H1 (cell line): Measurements from ENCODE around the gene LHFPL2. TPM values are rescaled to one million over a fixed set of nuclear protein-coding genes. Genes with fewer than 3 reads are reported as not detected.
A peak's percentile ranks its signal among the peaks of the same experiment; 100 is the strongest.

ENCODE experiments used
- CTCF ChIA-PET: fragments of 300-600 bp; sonication (Branson Sonifier 250); formaldehyde crosslinking; loops from one replicate; lab custom pipeline; 2021; ENCODE audit not compliant: partially characterized antibody; lab: Charles Lee
- POLR2A ChIA-PET: fragments of 300-600 bp; sonication (Branson Sonifier 250); formaldehyde crosslinking; loops from one replicate; lab custom pipeline; 2021; ENCODE audit warnings: inconsistent platforms; ENCODE audit not compliant: partially characterized antibody; lab: Charles Lee
- DNase-seq, 2 experiments: peaks; one replicate each; pipeline versions ENCODE4 v3.0.0 to v3.0.0-alpha.2; 2010 to 2022; ENCODE audit warnings: low spot score in 2 of 2, low read depth in 1 of 2, mixed read lengths in 1 of 2
- FAIRE-seq: peaks from 2 replicates; lab custom pipeline; 2011; peaks lifted over from hg19 to GRCh38; lab: Jason Lieb, UNC
- H2AFZ ChIP-seq: 2 replicates; pipeline ENCODE4 v1.8.1; 2012; ENCODE audit warnings: low read length, inconsistent platforms
- H2AK5ac ChIP-seq: 2 replicates; pipeline ENCODE4 v1.6.1; 2013; ENCODE audit warnings: low read depth, low read length
- H2BK120ac ChIP-seq: replicated peaks from 2 replicates; pipeline ENCODE3; 2013; ENCODE audit warnings: low read depth, low read length, inconsistent platforms
- H2BK12ac ChIP-seq: 2 replicates; pipeline ENCODE4 v1.6.1; 2013; ENCODE audit warnings: low read depth, low read length
- H2BK15ac ChIP-seq: 2 replicates; pipeline ENCODE4 v1.6.1; 2013; ENCODE audit warnings: low read length
- H2BK20ac ChIP-seq: 2 replicates; pipeline ENCODE4 v1.6.1; 2013; ENCODE audit warnings: low read length
- H2BK5ac ChIP-seq: 2 replicates; pipeline ENCODE4 v1.6.1; 2013; ENCODE audit warnings: low read depth, low read length
- H3K14ac ChIP-seq: 2 replicates; pipeline ENCODE4 v1.6.1; 2013; ENCODE audit warnings: inconsistent platforms; ENCODE audit not compliant: insufficient read length
- H3K18ac ChIP-seq: 2 replicates; pipeline ENCODE4 v1.6.1; 2013; ENCODE audit warnings: low read length; ENCODE audit errors: extremely low read depth
- H3K23ac ChIP-seq: 2 replicates; pipeline ENCODE4 v1.6.1; 2013; ENCODE audit warnings: inconsistent platforms; ENCODE audit not compliant: insufficient read length
- H3K23me2 ChIP-seq: 2 replicates; pipeline ENCODE4 v1.6.1; 2013; ENCODE audit warnings: low read depth, low read length
- H3K27ac ChIP-seq: 2 replicates; pipeline ENCODE4 v1.6.1; 2011; ENCODE audit warnings: low read depth, low read length, inconsistent platforms
- H3K27me3 ChIP-seq, 4 experiments: replicated peaks in 1 of 4; 1 replicate in 1 of 4; 2 replicates in 3 of 4; pipeline versions ENCODE4 v1.6.1 to v1.8.1; 2011 to 2013; ENCODE audit warnings: low read length in 3 of 4, mild to moderate bottlenecking in 3 of 4, inconsistent platforms in 2 of 4, mixed read lengths in 2 of 4, moderate library complexity in 1 of 4; ENCODE audit not compliant: control insufficient read depth in 3 of 4, insufficient read depth in 3 of 4; ENCODE audit errors: extremely low read depth in 1 of 4
- H3K36me3 ChIP-seq, 4 experiments: 2 replicates each; pipeline versions ENCODE4 v1.6.1 to v1.8.1; 2011 to 2013; ENCODE audit warnings: mild to moderate bottlenecking in 4 of 4, low read length in 3 of 4, moderate library complexity in 2 of 4, control low read depth in 1 of 4, inconsistent platforms in 1 of 4; ENCODE audit not compliant: insufficient read depth in 4 of 4, control insufficient read depth in 2 of 4
- H3K4ac ChIP-seq: replicated peaks from 2 replicates; pipeline ENCODE3; 2013; ENCODE audit warnings: low read length, low read depth, mixed read lengths, inconsistent platforms; ENCODE audit not compliant: insufficient read length
- H3K4me1 ChIP-seq, 4 experiments: replicated peaks in 1 of 4; 1 replicate in 1 of 4; 2 replicates in 3 of 4; pipeline versions ENCODE4 v1.6.1 to v1.8.1; 2011 to 2013; ENCODE audit warnings: low read length in 3 of 4, inconsistent platforms in 2 of 4, mixed read lengths in 1 of 4; ENCODE audit not compliant: insufficient read depth in 4 of 4, control insufficient read depth in 3 of 4
- H3K4me2 ChIP-seq, 2 experiments: 2 replicates each; pipeline versions ENCODE4 v1.6.1 to v1.8.1; 2011 to 2013; ENCODE audit warnings: low read depth in 2 of 2, low read length in 2 of 2, control low read depth in 1 of 2, inconsistent platforms in 1 of 2, mild to moderate bottlenecking in 1 of 2; ENCODE audit not compliant: insufficient read depth in 1 of 2
- H3K4me3 ChIP-seq, 4 experiments: fragments of 200-600, 300-600 bp in 1 of 4; sonication (generic), shearing (Covaris generic), sonication (Bioruptor Twin) in 1 of 4; 2 replicates each; pipeline versions ENCODE4 v1.5.1 to v1.8.1; 2011 to 2016; ENCODE audit warnings: low read length in 4 of 4, low read depth in 3 of 4, control low read depth in 2 of 4, inconsistent platforms in 2 of 4, mild to moderate bottlenecking in 2 of 4, mixed read lengths in 1 of 4, moderate library complexity in 1 of 4; ENCODE audit not compliant: insufficient read depth in 2 of 4; ENCODE audit errors: extremely low read depth in 1 of 4
- H3K56ac ChIP-seq: replicated peaks from 2 replicates; pipeline ENCODE3; 2013; ENCODE audit warnings: low read depth, mild to moderate bottlenecking, mixed read lengths, low read length, inconsistent platforms; ENCODE audit not compliant: insufficient read length
- H3K79me1 ChIP-seq: 2 replicates; pipeline ENCODE4 v1.6.1; 2013; ENCODE audit warnings: low read depth, low read length, control low read depth
- H3K79me2 ChIP-seq, 2 experiments: 2 replicates each; pipeline versions ENCODE4 v1.6.1 to v1.8.1; 2012 to 2013; ENCODE audit warnings: low read length in 2 of 2, mild to moderate bottlenecking in 2 of 2, inconsistent platforms in 1 of 2; ENCODE audit not compliant: insufficient read depth in 2 of 2, control insufficient read depth in 1 of 2
- H3K9ac ChIP-seq, 4 experiments: replicated peaks in 1 of 4; 1 replicate in 1 of 4; 2 replicates in 3 of 4; pipeline versions ENCODE4 v1.6.1 to v1.8.1; 2011 to 2013; ENCODE audit warnings: low read depth in 3 of 4, low read length in 3 of 4, control low read depth in 2 of 4, mild to moderate bottlenecking in 2 of 4, moderate library complexity in 2 of 4, inconsistent platforms in 1 of 4; ENCODE audit errors: extremely low read depth in 1 of 4
- H3K9me3 ChIP-seq, 2 experiments: 2 replicates each; pipeline versions ENCODE4 v1.6.1 to v1.8.1; 2012 to 2013; ENCODE audit warnings: mild to moderate bottlenecking in 2 of 2, moderate library complexity in 2 of 2, control low read depth in 1 of 2, inconsistent platforms in 1 of 2, low read depth in 1 of 2, low read length in 1 of 2, mixed read lengths in 1 of 2; ENCODE audit not compliant: insufficient read depth in 2 of 2
- H4K20me1 ChIP-seq, 2 experiments: replicated peaks in 1 of 2; 2 replicates each; pipeline versions ENCODE3 to v1.8.1; 2011 to 2013; ENCODE audit warnings: inconsistent platforms in 2 of 2, low read length in 2 of 2, mild to moderate bottlenecking in 1 of 2; ENCODE audit not compliant: insufficient read depth in 2 of 2, control insufficient read depth in 1 of 2
- H4K5ac ChIP-seq: 2 replicates; pipeline ENCODE4 v1.6.1; 2013; ENCODE audit warnings: low read length, low read depth, mixed read lengths, inconsistent platforms; ENCODE audit not compliant: insufficient read length
- H4K8ac ChIP-seq: 2 replicates; pipeline ENCODE4 v1.8.0; 2013; ENCODE audit warnings: mild to moderate bottlenecking, moderate library complexity, low read length, inconsistent platforms; ENCODE audit not compliant: insufficient read depth; ENCODE audit errors: extremely low read depth
- H4K91ac ChIP-seq: replicated peaks from 2 replicates; pipeline ENCODE3; 2013; ENCODE audit warnings: low read length, mixed read lengths, inconsistent platforms; ENCODE audit not compliant: insufficient read length
- BACH1 ChIP-seq: IDR thresholded peaks from 2 replicates; pipeline ENCODE4 v1.6.1; 2012; ENCODE audit warnings: low read length, improper control_type of control experiment
- CREB1 ChIP-seq: IDR thresholded peaks from 2 replicates; pipeline ENCODE4 v1.6.1; 2012; ENCODE audit warnings: inconsistent platforms
- EGR1 ChIP-seq: IDR thresholded peaks from 2 replicates; pipeline ENCODE4 v1.6.1; 2011; ENCODE audit warnings: low read depth, low read length, borderline replicate concordance
- EP300 ChIP-seq, 2 experiments: IDR thresholded peaks; 1 replicate in 1 of 2; 2 replicates in 1 of 2; pipeline ENCODE4 v1.6.1; 2011 to 2012; ENCODE audit warnings: low read depth in 2 of 2, low read length in 2 of 2, mild to moderate bottlenecking in 2 of 2, borderline replicate concordance in 1 of 2, inconsistent platforms in 1 of 2, moderate library complexity in 1 of 2
- EZH2 ChIP-seq: fragments of 200-600 bp; sonication (generic); IDR thresholded peaks from 2 replicates; pipeline ENCODE4 v1.7.1; 2012; ENCODE audit warnings: low read depth, mild to moderate bottlenecking, moderate library complexity, low read length, inconsistent platforms; ENCODE audit not compliant: severe bottlenecking
- PHF8 ChIP-seq: fragments of 200-600 bp; sonication (generic); conservative IDR thresholded peaks from 2 replicates; pipeline ENCODE4 v1.7.1; 2012; ENCODE audit warnings: low read depth, mild to moderate bottlenecking, inconsistent platforms, low read length, moderate library complexity
- RNF2 ChIP-seq: fragments of 200-900, 300-1000 bp; sonication (generic); IDR thresholded peaks from 2 replicates; pipeline ENCODE4 v1.7.1; 2016; ENCODE audit warnings: borderline replicate concordance, low read depth, mild to moderate bottlenecking, antibody characterized with exemption, low read length; ENCODE audit not compliant: poor library complexity, severe bottlenecking; ENCODE audit errors: missing control alignments
- SIRT6 ChIP-seq: IDR thresholded peaks from one replicate; pipeline ENCODE4 v1.7.1; 2012; ENCODE audit warnings: low read length, inconsistent platforms
- ZNF274 ChIP-seq: IDR thresholded peaks from 2 replicates; pipeline ENCODE4 v1.7.0; 2012; ENCODE audit warnings: low read length, borderline replicate concordance; ENCODE audit errors: extremely low read depth
- WGBS, 2 experiments: shearing (Covaris generic) in 1 of 2; methylation state at CpG; one replicate each; pipeline versions ENCODE4 v1.1.6 to v1.1.7; 2013 to 2015; ENCODE audit warnings: low lambda C conversion rate in 2 of 2, mixed read lengths in 2 of 2, inconsistent platforms in 1 of 2, low coverage in 1 of 2, missing lambda C conversion rate in 1 of 2; ENCODE audit not compliant: insufficient replicate concordance in 2 of 2, insufficient coverage in 1 of 2, insufficient read length in 1 of 2; ENCODE audit errors: extremely low coverage in 1 of 2, missing lambda C conversion rate in 1 of 2; 5-methylcytosine and 5-hydroxymethylcytosine counted together
- polyA plus RNA-seq, 7 experiments: library from polyadenylated mRNA; depleted of rRNA in 3 of 7; stranded (reverse) in 5 of 7; unstranded in 2 of 7; fragments of >200 nt in 5 of 7; fragments of 200-250 nt in 2 of 7; gene quantifications; 1 replicate in 5 of 7; 2 replicates in 1 of 7; 4 replicates in 1 of 7; pipeline versions ENCODE4 v1.2.1 to v1.2.3, GENCODE V29; 2011 to 2013; ENCODE audit warnings: missing spikeins in 2 of 7, mixed read lengths in 2 of 7
- total RNA-seq: library from RNA; stranded (reverse); fragmentation: NEBNext Ultra II Directional; extraction: Animal tissue kit (Norgen Biotek cat#: 25700); gene quantifications from 2 replicates; pipeline ENCODE4 v1.2.1, GENCODE V29; 2021
- TF ChIP-seq, protein P1 (sequence below): IDR thresholded peaks from 2 replicates; pipeline ENCODE4 v1.6.1; 2012; ENCODE audit warnings: low read length, inconsistent platforms

Gene LHFPL2
- total and polyA plus RNA-seq, 2 of the 8 experiments (the other 6 are each of a cell fraction or from before 2014, with no cell fraction given) = 9.6 to 43.0 TPM

DNA sequence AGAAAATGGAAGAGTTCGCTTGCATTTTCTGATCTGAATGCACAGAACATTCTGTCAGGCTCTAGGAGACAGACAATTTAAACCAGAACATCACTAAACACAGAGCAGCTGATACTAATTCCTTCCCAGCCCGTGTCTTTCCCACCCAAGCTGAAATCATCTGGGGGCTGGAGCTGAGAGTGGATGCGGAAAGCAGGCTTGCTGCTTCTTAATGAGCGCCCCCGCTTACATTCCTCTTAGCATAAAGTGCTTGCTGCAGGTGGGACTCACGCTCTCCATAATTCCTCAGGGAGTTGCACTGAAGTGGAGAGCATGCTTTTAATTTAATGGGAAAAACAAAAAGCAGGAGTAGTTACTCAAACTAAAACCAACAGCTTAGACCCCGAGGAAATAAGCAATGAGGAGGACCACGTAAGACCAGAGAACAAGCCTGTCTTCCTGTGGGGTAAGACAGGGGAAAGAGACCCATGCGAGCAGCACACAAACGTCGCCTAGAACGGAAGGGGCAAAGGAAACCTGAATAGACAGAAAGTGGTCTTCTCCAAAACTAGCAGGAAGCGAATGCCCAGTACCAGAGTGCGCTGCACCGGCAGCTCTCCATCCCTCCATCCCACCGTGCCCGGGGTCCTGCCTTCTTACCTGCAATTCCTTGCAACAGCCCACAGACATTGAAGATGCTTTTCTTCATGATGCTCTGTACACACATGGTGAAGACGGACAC is 139.3 kb downstream of the LHFPL2 start:
- peak overlapping the region; percentile 9; the same call in 1 of the 2 replicates for H3K18ac ChIP-seq
- peak overlapping the region in 1 of 2 experiments; percentile 72; a peak in 2 of 4 replicates for H3K4me2 ChIP-seq
- no peak overlapping the region for H4K91ac ChIP-seq
- H2BK15ac ChIP-seq = no peak overlapping the region
- H3K27ac ChIP-seq = no peak overlapping the region
- H2BK5ac ChIP-seq = no peak overlapping the region
- H3K4ac ChIP-seq = no peak overlapping the region
- no peaks in the 10 kb centered on the region for H4K20me1 ChIP-seq
- no peak overlapping the region for H3K14ac ChIP-seq
- DNase-seq (no peak), FAIRE-seq (no peak)
- H3K9ac ChIP-seq = no peak overlapping the region
- CTCF ChIA-PET = interaction anchor here (0.6 to 4.5 kb wide), 11 partner anchors 9 to 162 kb away, joined by 3 to 31 read pairs (median 4); no protein-coding TSS in a partner anchor
- peaks cover 0 to 30% of the 10 kb centered on the region in 2 experiments; a peak in 2 of 4 replicates for H3K79me2 ChIP-seq
- no peak overlapping the region for H3K23ac ChIP-seq
- H3K23me2 ChIP-seq = peaks cover 3% of the 10 kb centered on the region
- 85% methylated on average over 18 of the region's 18 CpGs; no CpG with 5 or more reads in 1 of the 2 experiments for WGBS, 2 experiments
- H3K4me1 ChIP-seq = peaks cover 5 to 19% (median 11%) of the 10 kb centered on the region in 4 experiments
- H3K79me1 ChIP-seq = peaks cover 4% of the 10 kb centered on the region
- H2BK120ac ChIP-seq = no peak overlapping the region
- no peaks in the 10 kb centered on the region; a peak in 1 of 8 replicates for H3K36me3 ChIP-seq
- H4K8ac ChIP-seq = no peak overlapping the region
- 0 out of 2 replicates have a peak overlapping the region, but pooled peaks have one; percentile 41 for H2BK20ac ChIP-seq
- H2AFZ ChIP-seq = no peak overlapping the region
- peak overlapping the region; percentile 14; the same call in 1 of the 2 replicates for H2AK5ac ChIP-seq
- H2BK12ac ChIP-seq = no peak overlapping the region
- H3K27me3 ChIP-seq = no peaks in the 10 kb centered on the region
- no peak overlapping the region for H3K56ac ChIP-seq
- H3K4me3 ChIP-seq = no peak overlapping the region
- no peaks in the 10 kb centered on the region for H3K9me3 ChIP-seq
- H4K5ac ChIP-seq = no peak overlapping the region
- POLR2A ChIA-PET = interaction anchor here (0.8 to 1.6 kb wide), 4 partner anchors 13 to 138 kb away, joined by 3 to 4 read pairs (median 3); no protein-coding TSS in a partner anchor
- TF ChIP-seq SIRT6 (no peak), ZNF274 (no peak), EP300 (IDR thresholded peaks at IDR 0.05; ENCODE audit: borderline replicate concordance in 1 of 2, low read depth in 2 of 2, low read length in 2 of 2) (no peak), EGR1 (no peak), BACH1 (no peak), PHF8 (no peak), RNF2 (no peak), EZH2 (no peak), CREB1 (no peak)
- TF ChIP-seq, protein P1, sequence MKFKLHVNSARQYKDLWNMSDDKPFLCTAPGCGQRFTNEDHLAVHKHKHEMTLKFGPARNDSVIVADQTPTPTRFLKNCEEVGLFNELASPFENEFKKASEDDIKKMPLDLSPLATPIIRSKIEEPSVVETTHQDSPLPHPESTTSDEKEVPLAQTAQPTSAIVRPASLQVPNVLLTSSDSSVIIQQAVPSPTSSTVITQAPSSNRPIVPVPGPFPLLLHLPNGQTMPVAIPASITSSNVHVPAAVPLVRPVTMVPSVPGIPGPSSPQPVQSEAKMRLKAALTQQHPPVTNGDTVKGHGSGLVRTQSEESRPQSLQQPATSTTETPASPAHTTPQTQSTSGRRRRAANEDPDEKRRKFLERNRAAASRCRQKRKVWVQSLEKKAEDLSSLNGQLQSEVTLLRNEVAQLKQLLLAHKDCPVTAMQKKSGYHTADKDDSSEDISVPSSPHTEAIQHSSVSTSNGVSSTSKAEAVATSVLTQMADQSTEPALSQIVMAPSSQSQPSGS = no peak
